ENCODE measurements around the gene PTOV1.

PTOV1 gene

DNA sequence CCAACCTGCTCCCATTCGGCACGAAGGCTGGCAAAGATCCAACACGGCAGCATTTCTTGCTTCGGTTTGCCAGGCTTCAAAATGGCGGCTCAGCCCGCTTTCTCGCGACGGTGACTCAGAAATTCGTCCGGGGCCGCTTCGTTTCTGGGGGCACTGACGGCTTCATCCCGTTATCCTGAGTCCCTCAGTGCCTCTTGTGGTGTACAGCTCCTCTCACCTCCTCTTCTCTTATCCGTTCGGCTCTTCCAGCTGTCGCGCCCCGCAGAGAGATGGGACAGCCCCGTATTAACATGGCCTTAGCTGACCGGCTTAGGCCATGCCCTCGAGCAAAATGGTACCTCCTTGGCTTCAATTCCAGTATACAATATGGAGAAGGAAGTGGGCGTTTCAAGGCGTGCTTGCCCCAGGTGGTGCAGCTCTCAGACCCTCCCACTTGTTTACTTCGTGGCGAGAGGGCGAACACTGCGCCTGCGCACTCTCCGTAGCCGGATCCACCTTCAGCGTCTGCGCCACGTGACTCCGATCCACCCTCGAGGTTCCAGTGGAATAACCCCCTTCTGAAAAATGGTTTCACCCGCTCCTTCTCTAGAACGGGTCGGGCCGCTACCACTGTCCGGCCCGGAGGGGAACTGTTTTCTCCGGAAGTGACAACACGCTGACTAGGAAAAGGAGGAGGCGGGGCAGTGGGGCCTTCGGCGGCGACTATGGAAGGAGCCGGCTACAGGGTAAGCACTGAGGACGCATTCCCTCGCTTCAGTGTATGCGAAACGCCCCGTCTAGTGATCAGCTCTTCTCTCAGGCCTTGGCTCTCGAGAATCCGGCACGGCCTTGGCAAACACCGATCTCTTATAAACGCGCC is 26.3 kb downstream of the PTOV1 start, which contains the start of the genes AKT1S1 and TBC1D17 (continued):
- TF ChIP-seq TSHZ1 (tag by site-specific recombination; IDR thresholded peaks at IDR 0.05; ENCODE audit: borderline replicate concordance) (no peak), FEZF1 (tag by site-specific recombination; IDR thresholded peaks at IDR 0.05) (no peak), ZNF791 (tag by site-specific recombination; IDR thresholded peaks at IDR 0.05) (no peak), SCRT1 (tag by site-specific recombination; IDR thresholded peaks at IDR 0.05; ENCODE audit: borderline replicate concordance) (no peak), ZBTB21 (tag by site-specific recombination; IDR thresholded peaks at IDR 0.05) (peak; percentile 76), GLIS1 (tag by site-specific recombination; IDR thresholded peaks at IDR 0.05) (no peak), KLF17 (tag by site-specific recombination; IDR thresholded peaks at IDR 0.05) (peak; percentile 26), ZNF433 (tag by site-specific recombination; IDR thresholded peaks at IDR 0.05; ENCODE audit: low read depth) (no peak), GLI2 (tag by site-specific recombination; IDR thresholded peaks at IDR 0.05; ENCODE audit: borderline replicate concordance, low read depth) (no peak), ZNF157 (tag by site-specific recombination; IDR thresholded peaks at IDR 0.05) (no peak), REST (tag by site-specific recombination; IDR thresholded peaks at IDR 0.05) (no peak), ZNF366 (tag by site-specific recombination; conservative IDR thresholded peaks at IDR 0.05) (peak; percentile 25; the same call in 1 of the 2 replicates), ZNF704 (tag by site-specific recombination; IDR thresholded peaks at IDR 0.05) (no peak), ATF2 (tag by site-specific recombination; IDR thresholded peaks at IDR 0.05; ENCODE audit: low read depth) (0 out of 2 replicates have a peak, but pooled peaks have one; percentile 28), HOXD13 (CRISPR knock-in tag; IDR thresholded peaks at IDR 0.05; ENCODE audit: borderline replicate concordance) (peak; percentile 52; the same call in 1 of the 2 replicates), ZNF768 (tag by site-specific recombination; IDR thresholded peaks at IDR 0.05) (no peak), ZNF202 (tag by site-specific recombination; IDR thresholded peaks at IDR 0.05; ENCODE audit: borderline replicate concordance) (no peak), ZNF114 (tag by site-specific recombination; IDR thresholded peaks at IDR 0.05) (no peak), ZNF132 (tag by site-specific recombination; IDR thresholded peaks at IDR 0.05; ENCODE audit: borderline replicate concordance) (no peak)
- TF ChIP-seq, protein P1, sequence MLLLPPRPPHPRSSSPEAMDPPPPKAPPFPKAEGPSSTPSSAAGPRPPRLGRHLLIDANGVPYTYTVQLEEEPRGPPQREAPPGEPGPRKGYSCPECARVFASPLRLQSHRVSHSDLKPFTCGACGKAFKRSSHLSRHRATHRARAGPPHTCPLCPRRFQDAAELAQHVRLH (tag by site-specific recombination; IDR thresholded peaks at IDR 0.05): peak; percentile 38
- TF ChIP-seq, protein P2, sequence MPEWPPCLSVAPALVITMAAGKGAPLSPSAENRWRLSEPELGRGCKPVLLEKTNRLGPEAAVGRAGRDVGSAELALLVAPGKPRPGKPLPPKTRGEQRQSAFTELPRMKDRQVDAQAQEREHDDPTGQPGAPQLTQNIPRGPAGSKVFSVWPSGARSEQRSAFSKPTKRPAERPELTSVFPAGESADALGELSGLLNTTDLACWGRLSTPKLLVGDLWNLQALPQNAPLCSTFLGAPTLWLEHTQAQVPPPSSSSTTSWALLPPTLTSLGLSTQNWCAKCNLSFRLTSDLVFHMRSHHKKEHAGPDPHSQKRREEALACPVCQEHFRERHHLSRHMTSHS (tag by site-specific recombination; IDR thresholded peaks at IDR 0.05): no peak
- TF ChIP-seq, protein P3, sequence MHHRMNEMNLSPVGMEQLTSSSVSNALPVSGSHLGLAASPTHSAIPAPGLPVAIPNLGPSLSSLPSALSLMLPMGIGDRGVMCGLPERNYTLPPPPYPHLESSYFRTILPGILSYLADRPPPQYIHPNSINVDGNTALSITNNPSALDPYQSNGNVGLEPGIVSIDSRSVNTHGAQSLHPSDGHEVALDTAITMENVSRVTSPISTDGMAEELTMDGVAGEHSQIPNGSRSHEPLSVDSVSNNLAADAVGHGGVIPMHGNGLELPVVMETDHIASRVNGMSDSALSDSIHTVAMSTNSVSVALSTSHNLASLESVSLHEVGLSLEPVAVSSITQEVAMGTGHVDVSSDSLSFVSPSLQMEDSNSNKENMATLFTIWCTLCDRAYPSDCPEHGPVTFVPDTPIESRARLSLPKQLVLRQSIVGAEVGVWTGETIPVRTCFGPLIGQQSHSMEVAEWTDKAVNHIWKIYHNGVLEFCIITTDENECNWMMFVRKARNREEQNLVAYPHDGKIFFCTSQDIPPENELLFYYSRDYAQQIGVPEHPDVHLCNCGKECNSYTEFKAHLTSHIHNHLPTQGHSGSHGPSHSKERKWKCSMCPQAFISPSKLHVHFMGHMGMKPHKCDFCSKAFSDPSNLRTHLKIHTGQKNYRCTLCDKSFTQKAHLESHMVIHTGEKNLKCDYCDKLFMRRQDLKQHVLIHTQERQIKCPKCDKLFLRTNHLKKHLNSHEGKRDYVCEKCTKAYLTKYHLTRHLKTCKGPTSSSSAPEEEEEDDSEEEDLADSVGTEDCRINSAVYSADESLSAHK (tag by site-specific recombination; IDR thresholded peaks at IDR 0.05): peak; percentile 52; the same call in 1 of the 2 replicates

Measured in HEK293 (cell line).